Panc1 (cell line): ENCODE measurements around the gene B4GALT1.

Source experiments
- CTCF ChIP-seq: fragments of 450-650 bp; IDR thresholded peaks from 2 replicates; pipeline ENCODE4 v1.5.1; 2017; ENCODE audit warnings: mild to moderate bottlenecking
- POLR2AphosphoS5 ChIP-seq: IDR thresholded peaks from 2 replicates; pipeline ENCODE4 v1.6.1; 2012; ENCODE audit warnings: mild to moderate bottlenecking, low read depth, low read length, moderate library complexity
- REST ChIP-seq, 2 experiments: IDR thresholded peaks; 2 replicates each; pipeline ENCODE4 v1.6.1; 2011 to 2012; ENCODE audit warnings: low read depth in 2 of 2, control low read depth in 1 of 2, low read length in 1 of 2, mild to moderate bottlenecking in 1 of 2, moderate library complexity in 1 of 2; ENCODE audit not compliant: insufficient read depth in 1 of 2

GRCh38 chr9:33162721-33163311 is 4.3 kb downstream of the B4GALT1 start:
- TF ChIP-seq POLR2AphosphoS5 (no peak), CTCF (no peak), REST (IDR thresholded peaks at IDR 0.05; ENCODE audit: insufficient read depth in 1 of 2, low read depth in 2 of 2, low read length in 1 of 2) (no peak)
